MM.1S (cell line): Measurements from ENCODE around the gene BMS1.

Source experiments
- EZH2 ChIP-seq: fragments of 300-600 bp; sonication (generic); optimal IDR thresholded peaks from 2 replicates; pipeline ENCODE3; 2017; ENCODE audit warnings: low read depth, mild to moderate bottlenecking, antibody characterized with exemption, low read length, mixed read lengths
- EZH2phosphoT487 ChIP-seq: fragments of 300-600 bp; sonication (generic); IDR thresholded peaks from 2 replicates; pipeline ENCODE4 v1.6.1; 2018; ENCODE audit warnings: antibody characterized with exemption, low read length
- TF ChIP-seq, protein P1 (sequence below): fragments of 300-600 bp; sonication (generic); IDR thresholded peaks from 2 replicates; pipeline ENCODE4 v1.5.1; 2016; ENCODE audit warnings: antibody characterized with exemption, low read length, mixed read lengths

GRCh38 chr10:42875388-42875755, 92.8 kb downstream of the BMS1 start:
- TF ChIP-seq EZH2phosphoT487 = no peak
- TF ChIP-seq EZH2 = no peak
- TF ChIP-seq, protein P1, sequence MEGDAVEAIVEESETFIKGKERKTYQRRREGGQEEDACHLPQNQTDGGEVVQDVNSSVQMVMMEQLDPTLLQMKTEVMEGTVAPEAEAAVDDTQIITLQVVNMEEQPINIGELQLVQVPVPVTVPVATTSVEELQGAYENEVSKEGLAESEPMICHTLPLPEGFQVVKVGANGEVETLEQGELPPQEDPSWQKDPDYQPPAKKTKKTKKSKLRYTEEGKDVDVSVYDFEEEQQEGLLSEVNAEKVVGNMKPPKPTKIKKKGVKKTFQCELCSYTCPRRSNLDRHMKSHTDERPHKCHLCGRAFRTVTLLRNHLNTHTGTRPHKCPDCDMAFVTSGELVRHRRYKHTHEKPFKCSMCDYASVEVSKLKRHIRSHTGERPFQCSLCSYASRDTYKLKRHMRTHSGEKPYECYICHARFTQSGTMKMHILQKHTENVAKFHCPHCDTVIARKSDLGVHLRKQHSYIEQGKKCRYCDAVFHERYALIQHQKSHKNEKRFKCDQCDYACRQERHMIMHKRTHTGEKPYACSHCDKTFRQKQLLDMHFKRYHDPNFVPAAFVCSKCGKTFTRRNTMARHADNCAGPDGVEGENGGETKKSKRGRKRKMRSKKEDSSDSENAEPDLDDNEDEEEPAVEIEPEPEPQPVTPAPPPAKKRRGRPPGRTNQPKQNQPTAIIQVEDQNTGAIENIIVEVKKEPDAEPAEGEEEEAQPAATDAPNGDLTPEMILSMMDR = no peak
